Anterior cingulate cortex (tissue), 58 donors: ENCODE measurements around the gene GRIK4.
A peak's percentile ranks its signal among the peaks of the same experiment; 100 is the strongest.

Experiments used
- DNase-seq, 58 donors: peaks; one replicate each; lab custom pipeline; 2025; lab: John Stamatoyannopoulos, UW

The GRIK4 gene

GRCh38 chr11:120793806-120794479 is 282.4 kb downstream of the GRIK4 start:
- DNase-seq, result no peak

- no peak for DNase-seq
These were observed 283.2 kb downstream of the GRIK4 start for GRCh38 chr11:120794748-120795147.

- no peak for DNase-seq
These were observed 283.6 kb downstream of the GRIK4 start for GRCh38 chr11:120795185-120795584.

GRCh38 chr11:120797143-120797542 is 285.6 kb downstream of the GRIK4 start:
- no peak for DNase-seq

- no peak for DNase-seq
These were observed 287.3 kb downstream of the GRIK4 start for GRCh38 chr11:120798854-120799253.

- DNase-seq, result no peak
These were observed 288.7 kb downstream of the GRIK4 start for GRCh38 chr11:120800206-120800605.

GRCh38 chr11:120801801-120802689 is 290.5 kb downstream of the GRIK4 start:
- DNase-seq, result peak in 49 of 58 donors; percentile 4 to 82 (median 33)

GRCh38 chr11:120805960-120806555 is 294.5 kb downstream of the GRIK4 start:
- DNase-seq, result no peak

GRCh38 chr11:120807414-120808150 is 296.0 kb downstream of the GRIK4 start:
- no peak for DNase-seq

GRCh38 chr11:120808616-120809050 is 297.1 kb downstream of the GRIK4 start:
- DNase-seq, result no peak

- no peak for DNase-seq
These were observed 298.7 kb downstream of the GRIK4 start for GRCh38 chr11:120810251-120810650.

- DNase-seq, result no peak
These were observed 299.7 kb downstream of the GRIK4 start for GRCh38 chr11:120811199-120811598.

GRCh38 chr11:120811731-120812130 is 300.2 kb downstream of the GRIK4 start:
- no peak for DNase-seq

GRCh38 chr11:120814531-120815318 is 303.2 kb downstream of the GRIK4 start:
- DNase-seq, result no peak

GRCh38 chr11:120815319-120816100 is 304.0 kb downstream of the GRIK4 start:
- no peak for DNase-seq

- DNase-seq, result no peak
These were observed 304.6 kb downstream of the GRIK4 start for GRCh38 chr11:120816176-120816575.

GRCh38 chr11:120816711-120817110 is 305.2 kb downstream of the GRIK4 start:
- no peak for DNase-seq

GRCh38 chr11:120817158-120817557 is 305.6 kb downstream of the GRIK4 start:
- DNase-seq, result peak in 25 of 58 donors; percentile 7 to 51 (median 19)

- no peak for DNase-seq
These were observed 306.5 kb downstream of the GRIK4 start for GRCh38 chr11:120818097-120818496.
